Muscle of arm (tissue), 14 donors: ENCODE data around the gene DNM3. TPM values are rescaled to one million over a fixed set of nuclear protein-coding genes. Genes with fewer than 3 reads are reported as not detected.
A peak's percentile ranks its signal among the peaks of the same experiment; 100 is the strongest.
"Not testable (repeated sequence)": the region's sequence is repeated elsewhere in the genome, so short reads cannot be mapped to it uniquely, and the experiment has no call there.

ENCODE experiments used
- DNase-seq: peaks from one replicate; pipeline ENCODE4 v3.0.0-alpha.2; 2013
- long read RNA-seq, 11 donors: transcript quantifications; one replicate each; lab custom pipeline, GENCODE V29; 2026
- polyA plus RNA-seq, 12 donors: library from polyadenylated mRNA; unstranded; fragments of 120-200 nt; gene quantifications; one replicate each; pipeline ENCODE4 v1.2.1, GENCODE V29; 2013; ENCODE audit not compliant: insufficient read length in 12 of 12

The DNM3 gene
- 1 to 10 TPM in 11 of 12 donors, not detected in 1; 2.6 to 6.3 (median 4.2) TPM for polyA plus RNA-seq
- long read RNA-seq, donor 1 = 0 reads
- long read RNA-seq, donor 2, partial matches to known transcripts = 0 of 2 reads
- long read RNA-seq, donor 2, other reads (novel, unspliced or antisense) = 0 of 2 reads
- long read RNA-seq, donor 3 = 0 reads
- long read RNA-seq, donor 4, partial matches to known transcripts = 0 of 1 reads
- long read RNA-seq, donor 4, other reads (novel, unspliced or antisense) = 0 of 1 reads
- long read RNA-seq, donor 5 = 0 reads
- long read RNA-seq, donor 6 = 0 reads
- long read RNA-seq, donor 7 = 0 reads
- long read RNA-seq, donor 8, partial matches to known transcripts = 0 of 1 reads
- long read RNA-seq, donor 8, other reads (novel, unspliced or antisense) = 0 of 1 reads
- long read RNA-seq, donor 9, partial matches to known transcripts = 0 of 11 reads
- long read RNA-seq, donor 9, other reads (novel, unspliced or antisense) = 11 of 11 reads
- long read RNA-seq, donor 10, partial matches to known transcripts = 0 of 8 reads
- long read RNA-seq, donor 10, other reads (novel, unspliced or antisense) = 8 of 8 reads
- long read RNA-seq, donor 11, partial matches to known transcripts = 6 of 29 reads
- long read RNA-seq, donor 11, other reads (novel, unspliced or antisense) = 23 of 29 reads

DNA sequence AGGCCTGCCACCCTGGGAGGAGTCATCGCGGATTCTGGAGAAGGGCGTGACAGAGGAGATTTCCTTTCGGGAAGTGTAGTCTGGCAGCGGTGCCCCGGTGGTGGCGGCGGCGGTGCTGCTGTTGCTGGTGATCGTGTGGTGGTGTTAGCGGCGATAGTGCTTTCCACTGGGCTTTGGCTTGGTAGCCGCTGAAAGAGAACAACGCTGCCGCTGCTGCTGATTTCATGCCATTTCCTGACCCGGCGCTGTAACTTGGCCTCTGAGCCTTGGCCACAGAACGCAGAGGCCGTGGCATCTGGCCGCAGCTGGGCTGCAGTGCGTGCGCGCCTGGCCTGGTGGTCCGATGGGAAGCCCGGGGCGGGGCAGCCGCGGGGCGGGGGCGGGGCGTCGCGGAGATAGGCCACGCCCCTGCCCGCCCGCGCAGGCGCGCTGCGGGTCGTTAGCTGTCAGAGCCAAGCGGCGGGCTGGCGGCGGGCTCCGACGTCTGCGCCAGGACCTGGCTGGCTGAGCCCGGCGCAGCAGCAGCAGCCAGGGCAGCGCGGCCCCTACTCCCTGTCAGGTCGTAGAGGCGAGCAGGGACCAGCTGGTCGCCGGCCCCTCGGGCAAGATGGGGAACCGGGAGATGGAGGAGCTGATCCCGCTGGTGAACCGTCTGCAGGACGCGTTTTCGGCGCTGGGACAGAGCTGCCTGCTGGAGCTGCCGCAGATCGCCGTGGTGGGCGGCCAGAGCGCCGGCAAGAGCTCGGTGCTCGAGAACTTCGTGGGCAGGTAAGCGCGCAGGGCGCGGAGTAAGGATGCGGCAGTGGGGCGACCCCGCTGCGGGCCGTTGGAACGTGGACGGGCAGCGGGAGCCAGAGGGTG is at the start of gene DNM3:
Gene DNM3 (plus strand): TSS at position 449 of the 861 bp plus-strand sequence. CDS start 159 bp downstream, at position 608.
- peak; percentile 64 for DNase-seq

DNA sequence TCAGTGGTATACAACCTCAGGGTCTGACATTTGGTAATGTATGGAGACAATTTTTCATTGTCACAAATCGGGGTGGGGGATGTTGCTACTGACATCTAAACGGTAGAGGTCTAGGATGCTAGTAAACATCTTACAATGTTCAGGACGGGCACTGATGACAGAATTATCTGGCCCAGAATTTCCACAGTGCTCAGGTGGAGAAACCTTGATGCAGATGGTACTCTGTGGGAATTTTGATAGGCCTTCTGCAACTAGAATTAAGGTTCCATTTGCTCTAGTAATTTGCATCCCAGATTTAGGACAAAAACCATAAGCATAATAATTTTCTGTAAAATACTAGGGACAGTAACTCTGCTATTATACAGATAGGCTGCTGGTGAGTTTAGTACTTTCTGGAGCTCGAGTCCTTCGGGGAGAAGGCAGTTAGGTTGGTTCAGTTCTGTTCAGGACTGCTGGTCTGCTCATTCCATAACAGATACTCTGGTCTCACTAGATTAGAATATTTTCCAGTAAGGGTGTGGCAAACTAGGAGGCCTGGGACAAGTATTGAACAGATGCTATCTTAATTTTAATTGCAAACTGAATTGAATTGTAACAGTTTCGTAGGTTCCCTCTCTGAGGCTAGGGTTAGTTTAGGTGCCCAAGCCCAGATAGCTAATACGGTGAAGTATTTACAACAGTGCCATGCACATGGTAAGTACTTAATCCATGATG is 48.5 kb upstream of the DNM3 start:
- no peak for DNase-seq

GRCh38 chr1:171793636-171794035 is 47.7 kb upstream of the DNM3 start:
- DNase-seq = no peak

GRCh38 chr1:171794085-171794484 is 47.2 kb upstream of the DNM3 start:
- no peak for DNase-seq

DNA sequence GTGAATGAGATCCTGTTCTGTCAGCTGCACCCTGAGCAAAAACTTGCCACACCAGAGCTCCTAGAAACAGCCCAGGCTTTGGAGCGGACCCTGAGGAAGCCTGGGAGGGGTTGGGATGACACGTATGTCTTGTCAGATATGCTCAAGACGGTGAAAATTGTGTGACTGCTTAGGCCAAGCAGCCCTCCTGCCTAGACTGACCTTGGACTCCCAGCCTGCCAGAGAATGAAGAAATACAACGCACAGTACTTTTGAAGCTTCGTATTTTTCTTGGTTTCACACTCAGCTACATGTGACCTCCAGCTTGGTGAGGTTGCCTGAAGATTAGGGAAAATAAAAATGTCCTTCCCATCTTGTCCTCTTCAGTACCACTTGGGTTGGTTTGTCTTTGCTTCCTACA is 44.7 kb upstream of the DNM3 start:
- DNase-seq = no peak

GRCh38 chr1:171798311-171798710 is 43.0 kb upstream of the DNM3 start:
- DNase-seq = no peak

GRCh38 chr1:171798765-171799164 is 42.5 kb upstream of the DNM3 start:
- no peak for DNase-seq

DNA sequence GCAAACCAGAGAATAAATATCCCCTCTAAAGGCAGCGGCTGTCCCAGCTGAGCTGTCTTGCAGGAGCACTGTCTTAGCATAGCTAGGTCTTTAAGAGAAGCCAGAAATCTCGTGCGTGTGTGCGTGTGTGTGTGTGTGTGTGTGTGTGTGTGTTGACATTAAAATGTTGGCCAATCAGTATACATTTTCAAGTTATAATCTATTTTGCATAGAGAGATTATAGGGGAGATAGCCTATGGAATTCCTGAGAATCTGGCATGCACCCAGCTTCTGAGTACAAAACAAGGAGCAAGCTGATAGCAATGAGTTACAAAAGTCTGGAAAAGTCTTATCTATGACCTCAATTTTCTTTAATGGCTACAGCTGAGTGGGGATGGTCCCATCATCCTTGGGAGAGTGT is 42.1 kb upstream of the DNM3 start:
- no peak for DNase-seq

GRCh38 chr1:171799698-171800097 is 41.6 kb upstream of the DNM3 start:
- DNase-seq = not testable (repeated sequence)

- DNase-seq = no peak
Measured at GRCh38 chr1:171800342-171800741, 41.0 kb upstream of the DNM3 start.

- no peak for DNase-seq
Measured at GRCh38 chr1:171800851-171801250, 40.4 kb upstream of the DNM3 start.

GRCh38 chr1:171801487-171801891 is 39.8 kb upstream of the DNM3 start:
- no peak for DNase-seq

GRCh38 chr1:171802207-171802606 is 39.1 kb upstream of the DNM3 start:
- DNase-seq = no peak

DNA sequence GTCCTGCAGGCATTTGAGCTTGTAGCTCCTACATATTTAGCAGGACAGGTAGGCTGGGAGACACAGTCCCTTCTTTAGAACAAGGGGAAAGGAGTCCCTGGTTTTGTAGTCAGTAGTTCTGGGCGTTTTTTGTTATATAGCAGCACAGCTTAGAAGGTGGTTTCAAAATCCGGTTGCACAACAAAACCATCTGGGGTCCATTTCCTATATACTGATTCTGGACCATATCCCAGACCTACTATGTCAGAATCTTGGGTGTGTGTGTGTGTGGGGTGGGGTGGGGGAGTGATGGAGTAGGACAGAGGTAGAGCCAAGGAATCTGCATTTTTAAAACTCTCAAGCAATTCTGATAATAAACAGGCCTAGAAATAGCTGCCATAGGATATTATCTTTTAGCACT is 38.3 kb upstream of the DNM3 start:
- no peak for DNase-seq

- no peak for DNase-seq
Measured at GRCh38 chr1:171803461-171804022, 37.8 kb upstream of the DNM3 start.

GRCh38 chr1:171805395-171806115 is 35.7 kb upstream of the DNM3 start:
- no peak for DNase-seq

DNA sequence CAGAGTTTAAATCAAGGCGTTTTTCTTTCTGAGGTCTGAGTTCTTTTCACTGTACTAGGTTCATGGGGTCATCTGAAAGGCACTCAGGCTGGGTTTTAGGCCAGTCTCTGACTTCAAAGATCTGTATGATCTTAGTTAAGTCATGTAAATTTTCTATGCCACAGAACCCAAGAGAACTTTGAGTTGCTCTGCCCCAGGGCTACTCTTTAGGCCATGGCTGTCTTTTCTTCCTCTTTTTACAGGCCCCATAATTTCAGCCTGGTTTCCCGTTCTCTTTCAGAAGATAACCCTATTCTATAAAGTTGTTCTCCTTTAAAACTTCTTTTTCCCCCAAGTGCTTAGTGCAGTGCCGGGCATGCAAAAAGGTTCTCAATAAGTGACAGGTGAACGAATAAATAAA is 33.7 kb upstream of the DNM3 start:
- DNase-seq = no peak

DNA sequence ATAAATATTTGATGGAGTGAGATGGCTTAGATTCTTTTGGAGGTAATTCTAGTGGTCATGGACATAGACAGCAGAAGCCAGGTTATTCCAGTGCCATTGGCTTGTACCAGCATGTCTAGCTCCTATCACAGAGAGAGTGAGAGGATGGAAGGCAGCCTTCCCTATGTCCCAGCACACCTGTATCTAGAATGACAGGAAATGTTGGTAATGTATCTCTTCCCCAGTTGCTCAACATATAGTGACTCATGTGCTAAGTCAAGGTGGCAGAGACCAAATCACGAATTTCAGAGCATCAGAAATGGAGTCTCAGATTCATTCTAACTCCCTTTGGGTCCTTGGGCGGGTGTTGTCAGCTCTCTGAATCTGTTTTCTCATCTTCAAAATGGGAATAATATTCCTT is 31.5 kb upstream of the DNM3 start:
- no peak for DNase-seq

DNA sequence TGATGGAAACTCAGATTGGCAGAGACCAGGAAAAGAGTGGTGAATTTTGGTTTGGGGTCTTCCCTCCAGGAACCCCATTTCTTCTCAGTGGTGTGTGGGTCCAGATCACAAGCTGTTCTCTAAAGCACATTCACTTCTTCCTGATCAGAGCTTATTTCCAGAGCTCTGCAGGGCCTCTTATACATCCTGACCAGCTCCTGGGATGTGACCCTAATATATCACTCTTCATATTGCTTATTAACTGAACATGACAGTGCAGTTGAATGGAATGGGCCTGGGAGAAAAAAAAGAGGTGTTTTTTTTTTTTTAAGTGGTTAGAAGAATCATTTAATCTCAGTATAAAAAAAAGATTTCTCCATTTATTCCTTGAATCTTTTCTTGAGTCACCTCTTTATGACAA is 29.6 kb upstream of the DNM3 start:
- DNase-seq = no peak

DNA sequence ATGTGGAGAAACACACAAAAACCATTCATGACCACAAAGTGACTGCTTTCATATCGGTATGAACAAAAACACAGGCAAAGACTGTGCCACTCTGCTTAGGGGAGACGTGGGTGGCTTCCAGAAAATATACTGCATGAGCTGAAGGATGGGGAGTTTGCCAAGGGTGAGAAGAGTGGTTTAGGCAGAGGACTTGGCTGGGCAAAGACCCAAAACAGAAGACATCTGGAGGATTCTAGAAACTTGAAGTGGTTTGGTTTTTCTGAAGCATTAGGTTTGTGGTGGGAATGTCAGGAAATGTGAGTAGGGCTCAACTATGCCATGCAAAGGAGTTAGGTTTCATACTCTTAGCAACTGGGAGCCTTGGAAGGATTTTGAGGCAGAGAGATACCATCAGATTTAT is 26.6 kb upstream of the DNM3 start:
- no peak for DNase-seq
